AG04449 (cell line): ENCODE measurements around the gene MTAP.

ENCODE experiments used
- CTCF ChIA-PET: fragments of 350-600 bp; formaldehyde crosslinking; extraction: SDS; loops from one replicate; lab custom pipeline; 2021; ENCODE audit warnings: antibody characterized with exemption; lab: Yijun Ruan, JAX
- POLR2A ChIA-PET: fragments of 400-600, 350-600 bp; formaldehyde crosslinking; extraction: SDS; loops from one replicate; lab custom pipeline; 2020; ENCODE audit warnings: antibody characterized with exemption, inconsistent platforms; lab: Yijun Ruan, JAX
- DNase-seq: peaks from one replicate; pipeline ENCODE4 v3.0.0-alpha.2; 2010; ENCODE audit warnings: low read depth, low spot score
- H3K4me3 ChIP-seq: 2 replicates; pipeline ENCODE4 v1.5.1; 2011; ENCODE audit warnings: low read depth, mild to moderate bottlenecking, control low read depth, low read length
- TF ChIP-seq, protein P1 (sequence below): IDR thresholded peaks from one replicate; pipeline ENCODE4 v1.5.1; 2011; ENCODE audit warnings: mild to moderate bottlenecking, moderate library complexity, low read length, control low read depth, inconsistent platforms; ENCODE audit not compliant: insufficient read depth; ENCODE audit errors: missing control alignments

The MTAP gene

DNA sequence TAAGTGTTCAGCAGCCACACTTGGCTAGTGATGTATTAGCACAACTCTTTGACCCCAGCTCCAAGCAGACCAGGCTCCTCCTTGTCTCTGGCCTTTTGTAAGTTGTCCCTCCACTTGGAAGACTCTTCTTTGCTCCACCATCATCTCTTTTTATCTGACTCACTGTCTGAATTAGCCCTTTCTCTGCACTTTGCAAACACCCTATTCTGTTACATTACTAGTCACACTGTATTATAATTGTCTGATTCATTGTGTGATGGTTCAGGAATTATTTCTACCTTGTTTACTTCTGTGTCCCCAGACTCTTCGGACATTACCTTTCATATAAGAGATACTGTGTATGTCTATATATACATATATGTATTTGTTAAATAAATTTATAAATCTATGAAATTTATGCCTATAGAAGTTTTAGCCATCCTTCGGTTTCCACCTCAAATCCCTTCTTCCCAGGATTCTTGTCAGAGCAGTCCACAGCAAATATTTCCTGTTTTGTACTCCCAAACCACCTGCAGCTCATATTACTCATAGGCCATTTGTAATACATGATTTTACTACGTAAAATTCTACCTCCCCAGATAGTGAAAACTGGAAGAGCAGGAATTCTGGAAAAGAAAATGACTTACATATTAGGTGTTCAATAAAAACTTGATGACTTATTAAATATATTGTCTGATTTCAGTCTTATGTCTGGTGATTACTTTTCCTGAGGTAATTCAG, 69.0 kb downstream of the MTAP start:
- ChIA-PET CTCF (interaction anchor here (1.5 kb wide), 1 partner anchor 368 kb away, joined by 3 read pairs; no protein-coding TSS in a partner anchor), POLR2A (no interaction called here)
- TF ChIP-seq, protein P1, sequence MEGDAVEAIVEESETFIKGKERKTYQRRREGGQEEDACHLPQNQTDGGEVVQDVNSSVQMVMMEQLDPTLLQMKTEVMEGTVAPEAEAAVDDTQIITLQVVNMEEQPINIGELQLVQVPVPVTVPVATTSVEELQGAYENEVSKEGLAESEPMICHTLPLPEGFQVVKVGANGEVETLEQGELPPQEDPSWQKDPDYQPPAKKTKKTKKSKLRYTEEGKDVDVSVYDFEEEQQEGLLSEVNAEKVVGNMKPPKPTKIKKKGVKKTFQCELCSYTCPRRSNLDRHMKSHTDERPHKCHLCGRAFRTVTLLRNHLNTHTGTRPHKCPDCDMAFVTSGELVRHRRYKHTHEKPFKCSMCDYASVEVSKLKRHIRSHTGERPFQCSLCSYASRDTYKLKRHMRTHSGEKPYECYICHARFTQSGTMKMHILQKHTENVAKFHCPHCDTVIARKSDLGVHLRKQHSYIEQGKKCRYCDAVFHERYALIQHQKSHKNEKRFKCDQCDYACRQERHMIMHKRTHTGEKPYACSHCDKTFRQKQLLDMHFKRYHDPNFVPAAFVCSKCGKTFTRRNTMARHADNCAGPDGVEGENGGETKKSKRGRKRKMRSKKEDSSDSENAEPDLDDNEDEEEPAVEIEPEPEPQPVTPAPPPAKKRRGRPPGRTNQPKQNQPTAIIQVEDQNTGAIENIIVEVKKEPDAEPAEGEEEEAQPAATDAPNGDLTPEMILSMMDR, result no peak
- no peak overlapping the region for H3K4me3 ChIP-seq
- no peak for DNase-seq

DNA sequence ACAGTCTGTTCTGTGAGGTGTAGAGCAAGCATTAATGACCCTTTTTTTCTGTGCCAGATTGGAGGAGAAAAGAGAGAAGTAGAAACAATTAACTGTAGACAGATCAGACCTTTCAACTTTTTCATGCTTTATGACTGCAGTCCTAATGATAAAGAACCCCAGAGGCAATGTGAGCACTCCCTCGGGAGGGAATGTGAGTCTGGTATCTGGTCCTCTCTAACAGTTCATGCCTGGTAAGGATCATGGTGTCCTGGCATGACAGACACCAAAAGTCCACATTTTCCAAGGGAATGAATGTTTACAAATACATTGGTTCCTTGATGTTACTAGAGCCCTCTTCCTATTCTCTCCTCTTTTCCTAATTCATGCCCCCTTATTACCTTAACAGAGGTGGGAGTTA, 70.3 kb downstream of the MTAP start:
- TF ChIP-seq, protein P1, result no peak
- CTCF ChIA-PET, result interaction anchor here (1.5 kb wide), 1 partner anchor 366 kb away, joined by 3 read pairs; no protein-coding TSS in a partner anchor
- no peak overlapping the region for H3K4me3 ChIP-seq
- DNase-seq, result no peak
- POLR2A ChIA-PET, result no interaction called here

DNA sequence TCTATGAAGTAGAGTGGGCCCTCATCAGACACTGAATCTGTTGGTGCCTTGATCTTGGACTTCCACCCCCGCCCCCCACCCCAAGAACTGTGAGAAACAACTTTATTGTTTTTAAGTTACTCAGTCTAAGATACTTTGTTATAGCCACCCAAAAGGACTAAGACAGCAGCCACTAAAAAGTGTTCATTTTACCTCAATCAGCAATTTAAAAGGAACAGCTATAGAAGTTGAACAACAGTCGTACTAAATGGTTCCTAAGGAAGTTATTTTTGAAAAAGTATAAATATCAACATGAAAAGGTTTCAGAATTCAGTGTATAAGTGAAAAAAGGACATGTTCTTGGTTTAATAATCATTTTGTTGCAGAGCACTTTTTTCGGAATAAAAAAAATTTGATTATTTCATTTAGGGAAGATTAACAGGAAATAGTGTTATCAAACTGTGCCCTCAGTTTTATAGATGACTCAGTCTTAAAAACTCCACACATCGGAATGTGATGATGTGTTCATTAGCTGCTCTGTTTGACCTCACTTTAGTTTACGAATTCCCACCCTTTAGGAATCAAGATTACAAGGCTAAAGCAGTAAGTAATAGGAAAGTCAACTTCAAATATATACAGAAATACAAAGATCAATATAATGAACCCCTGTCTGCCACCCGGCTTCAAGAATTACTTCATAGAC, 71.2 kb downstream of the MTAP start:
- ChIA-PET POLR2A (no interaction called here), CTCF (interaction anchor here (0.9 kb wide), 1 partner anchor 13 kb away, joined by 3 read pairs; no protein-coding TSS in a partner anchor)
- DNase-seq, result no peak
- no peak overlapping the region for H3K4me3 ChIP-seq
- TF ChIP-seq, protein P1, result no peak

DNA sequence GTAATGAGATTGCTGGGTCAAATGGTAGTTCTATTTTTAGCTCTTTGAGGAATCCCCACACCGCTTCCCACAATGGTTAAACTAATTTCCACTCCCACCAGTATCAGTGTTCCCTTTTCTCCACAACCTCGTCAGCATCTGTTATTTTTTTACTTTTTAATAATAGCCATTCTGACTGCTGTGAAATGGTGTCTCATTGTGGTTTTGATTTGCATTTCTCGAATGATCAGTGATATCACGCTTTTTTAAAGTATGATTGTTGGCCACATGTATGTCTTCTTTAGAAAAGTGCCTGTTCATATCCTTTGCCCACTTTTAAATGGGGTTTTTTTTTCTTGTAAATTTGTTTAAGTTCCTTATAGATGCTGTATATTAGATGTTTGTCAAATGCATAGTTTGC, 73.5 kb downstream of the MTAP start:
- POLR2A ChIA-PET, result no interaction called here
- DNase-seq, result no peak
- TF ChIP-seq, protein P1, result no peak
- H3K4me3 ChIP-seq, result no peak overlapping the region
- CTCF ChIA-PET, result interaction anchor here (1.3 kb wide), 1 partner anchor 8 kb away, joined by 3 read pairs; no protein-coding TSS in a partner anchor

DNA sequence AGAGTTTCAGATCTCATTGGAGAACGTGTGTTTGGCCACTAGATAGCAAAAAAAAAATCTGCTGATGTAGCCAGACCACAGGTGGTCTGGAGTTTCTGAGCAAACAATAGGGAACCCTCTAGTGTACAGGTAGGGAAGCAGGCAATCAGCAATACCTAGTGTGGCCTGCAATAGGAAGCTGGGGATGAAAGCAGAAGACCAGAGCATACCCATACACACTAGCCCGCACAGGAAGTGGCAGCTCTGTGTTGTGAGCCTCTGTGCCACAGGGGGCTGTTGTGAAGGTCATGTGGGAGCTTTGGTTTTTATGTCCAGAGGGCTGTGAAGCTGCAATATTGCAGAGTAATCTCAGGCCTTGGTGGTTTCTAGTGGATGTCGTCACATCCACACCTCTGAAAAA, 81.2 kb downstream of the MTAP start:
- CTCF ChIA-PET, result interaction anchor here (0.9 kb wide), 1 partner anchor 8 kb away, joined by 3 read pairs; no protein-coding TSS in a partner anchor
- POLR2A ChIA-PET, result no interaction called here
- H3K4me3 ChIP-seq, result no peak overlapping the region
- TF ChIP-seq, protein P1, result no peak
- DNase-seq, result no peak

DNA sequence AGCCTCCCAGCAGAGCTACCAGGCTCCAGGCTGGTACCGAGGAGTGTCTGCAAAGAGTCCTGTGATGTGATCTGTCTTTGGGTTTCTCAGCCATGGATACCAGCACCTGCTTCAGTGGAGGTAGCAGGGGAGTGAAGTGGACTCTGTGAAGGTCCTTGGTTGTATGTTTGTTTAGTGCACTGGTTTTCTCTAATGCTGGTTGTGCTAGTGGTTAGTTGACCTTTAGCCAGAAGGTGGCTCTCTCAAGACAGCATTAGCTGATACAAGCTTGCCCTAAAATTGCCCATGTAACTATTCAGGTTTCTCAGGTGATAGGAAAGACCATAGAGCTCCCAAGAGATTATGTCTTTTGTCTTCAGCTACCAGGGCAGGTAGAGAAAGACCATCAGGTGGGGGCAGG, 87.2 kb downstream of the MTAP start:
- CTCF ChIA-PET, result interaction anchor here (0.9 kb wide), 1 partner anchor 12 kb away, joined by 3 read pairs; no protein-coding TSS in a partner anchor

More for the DNA sequence above, 87.2 kb downstream of the MTAP start:
- TF ChIP-seq, protein P1, result no peak
- no peak overlapping the region for H3K4me3 ChIP-seq
- DNase-seq, result no peak
- POLR2A ChIA-PET, result no interaction called here
